NOMO-1 treated with DMSO at 0.1 percent for 48 hours (cell line): ENCODE measurements around the gene SPAG9.

Experiments
- DNase-seq: peaks from one replicate; lab custom pipeline; 2025; ENCODE audit not compliant: unreplicated experiment; lab: John Stamatoyannopoulos, UW

Gene SPAG9

DNA sequence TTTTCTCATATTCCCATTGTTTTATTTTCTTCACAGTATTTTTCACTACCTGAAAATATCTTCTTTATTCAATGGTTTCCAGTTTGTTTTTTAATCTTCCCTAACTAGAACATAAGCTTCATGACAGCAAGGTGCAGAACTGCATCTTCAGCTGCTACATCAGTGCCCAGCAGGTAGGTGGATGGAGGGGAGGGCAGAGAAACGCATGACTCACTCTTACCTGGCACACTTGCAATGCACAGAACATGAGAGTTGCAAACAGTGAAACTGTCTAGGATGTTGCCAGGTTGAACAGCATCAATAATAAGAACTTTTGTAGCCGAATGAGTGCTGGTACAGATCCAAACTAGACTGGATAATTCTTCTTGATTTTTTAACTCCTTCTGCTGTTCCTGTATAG, 127.1 kb downstream of the SPAG9 start:
- DNase-seq, result no peak

DNA sequence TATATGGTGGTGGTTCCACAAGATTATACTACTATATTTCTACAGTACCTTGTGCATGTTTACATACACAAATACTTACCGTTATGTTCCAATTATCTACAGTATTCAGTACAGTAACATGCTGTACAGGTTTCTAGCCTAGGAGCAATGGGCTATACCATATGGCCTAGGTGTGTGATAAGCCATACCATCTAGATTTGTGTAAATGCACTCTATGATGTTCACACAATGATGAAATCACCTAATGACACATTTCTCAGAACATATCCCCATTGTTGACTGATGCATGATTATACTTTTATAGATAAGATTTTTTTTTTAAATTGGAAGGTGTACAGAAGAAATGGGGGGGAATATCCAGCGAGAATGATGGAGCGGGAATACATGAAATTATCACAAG, 131.5 kb downstream of the SPAG9 start:
- DNase-seq, result no peak

GRCh38 chr17:50988427-50988826, 132.2 kb downstream of the SPAG9 start:
- no peak for DNase-seq

GRCh38 chr17:50986989-50987660, 133.5 kb downstream of the SPAG9 start:
- DNase-seq, result no peak

DNA sequence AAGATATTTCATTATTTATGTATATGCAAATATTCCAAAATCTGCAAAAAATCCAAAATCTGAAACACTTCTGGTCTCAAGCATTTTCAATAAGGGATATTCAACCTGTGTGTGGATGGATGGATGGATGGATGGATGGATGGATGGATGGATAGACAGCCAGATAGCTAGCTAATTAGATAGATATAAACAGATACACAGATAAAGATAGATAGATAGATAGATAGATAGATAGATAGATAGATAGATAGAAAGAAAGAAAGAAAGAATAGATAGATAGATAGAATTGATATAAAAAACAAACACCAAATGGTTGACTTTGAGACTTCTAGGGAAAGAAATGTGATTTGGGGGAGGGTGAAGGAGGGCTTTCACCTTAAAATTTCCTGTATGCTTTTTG, 139.4 kb downstream of the SPAG9 start:
- DNase-seq, result no peak

GRCh38 chr17:50979524-50979927, 141.1 kb downstream of the SPAG9 start:
- DNase-seq, result no peak

DNA sequence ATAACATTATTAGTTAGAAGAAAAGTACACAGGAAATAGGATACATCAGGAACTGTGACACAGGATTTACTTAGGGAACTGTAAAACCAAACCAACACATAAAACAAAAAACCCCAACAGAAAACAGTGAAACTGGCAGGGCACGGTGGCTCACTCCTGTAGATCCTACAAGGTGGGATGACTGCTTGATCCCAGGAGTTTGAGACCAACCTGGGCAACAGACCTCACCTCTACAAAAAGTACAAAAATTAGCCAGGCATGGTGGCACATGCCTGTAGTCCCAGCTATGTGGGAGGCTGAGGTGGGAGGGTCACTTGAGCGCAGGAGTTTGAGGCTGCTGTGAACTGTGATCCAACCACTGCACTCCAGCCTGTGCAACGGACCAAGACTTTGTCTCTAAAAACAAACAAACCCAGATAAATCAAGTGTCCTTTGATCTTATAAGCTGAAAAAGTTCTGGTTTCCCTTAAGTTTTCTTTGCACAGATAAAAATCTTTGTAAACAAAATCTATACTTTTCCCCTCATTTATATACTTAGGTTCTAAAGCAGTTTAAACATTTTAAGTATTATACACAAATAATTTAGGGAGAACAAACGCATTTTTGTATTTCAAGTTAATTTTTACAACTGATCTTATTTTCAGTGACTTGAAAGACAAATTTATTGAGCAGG, 143.0 kb downstream of the SPAG9 start:
- no peak for DNase-seq

DNA sequence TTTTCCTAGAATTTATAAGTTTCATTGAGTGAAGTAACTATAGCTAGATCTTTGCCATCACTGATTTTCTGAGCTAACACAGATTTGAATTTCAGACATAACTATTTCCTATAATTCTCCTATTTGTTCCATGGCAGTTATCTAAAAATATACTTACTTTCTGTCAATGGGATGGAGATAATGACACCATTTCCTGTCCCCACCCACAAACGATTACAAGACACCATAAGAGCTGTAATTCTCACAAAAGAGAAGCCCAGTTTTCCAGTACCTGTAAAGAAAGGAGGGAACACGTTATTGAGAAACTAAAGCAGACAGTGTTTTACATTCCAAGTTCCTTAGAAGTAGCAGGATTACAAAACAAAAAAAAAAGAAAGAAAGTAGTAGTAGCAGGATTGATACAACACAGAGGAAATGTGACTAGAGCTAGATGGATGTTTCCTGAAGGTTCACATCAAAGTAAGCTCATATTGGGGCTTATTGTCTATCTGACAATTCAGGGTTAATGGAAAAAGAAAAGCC, 143.7 kb downstream of the SPAG9 start:
- peak; percentile 36 for DNase-seq

- no peak for DNase-seq
These were observed 146.8 kb downstream of the SPAG9 start for GRCh38 chr17:50973557-50974494.

GRCh38 chr17:50972577-50972976, 148.1 kb downstream of the SPAG9 start:
- no peak for DNase-seq

- DNase-seq, result no peak
These were observed 152.9 kb downstream of the SPAG9 start for GRCh38 chr17:50967795-50968194.

- no peak for DNase-seq
These were observed 154.5 kb downstream of the SPAG9 start for GRCh38 chr17:50966163-50966666.

GRCh38 chr17:50963139-50963538, 157.5 kb downstream of the SPAG9 start:
- DNase-seq, result peak; percentile 37

- no peak for DNase-seq
These were observed 159.1 kb downstream of the SPAG9 start for GRCh38 chr17:50961282-50962220.

- DNase-seq, result no peak
These were observed 161.3 kb downstream of the SPAG9 start for GRCh38 chr17:50959341-50959740.

DNA sequence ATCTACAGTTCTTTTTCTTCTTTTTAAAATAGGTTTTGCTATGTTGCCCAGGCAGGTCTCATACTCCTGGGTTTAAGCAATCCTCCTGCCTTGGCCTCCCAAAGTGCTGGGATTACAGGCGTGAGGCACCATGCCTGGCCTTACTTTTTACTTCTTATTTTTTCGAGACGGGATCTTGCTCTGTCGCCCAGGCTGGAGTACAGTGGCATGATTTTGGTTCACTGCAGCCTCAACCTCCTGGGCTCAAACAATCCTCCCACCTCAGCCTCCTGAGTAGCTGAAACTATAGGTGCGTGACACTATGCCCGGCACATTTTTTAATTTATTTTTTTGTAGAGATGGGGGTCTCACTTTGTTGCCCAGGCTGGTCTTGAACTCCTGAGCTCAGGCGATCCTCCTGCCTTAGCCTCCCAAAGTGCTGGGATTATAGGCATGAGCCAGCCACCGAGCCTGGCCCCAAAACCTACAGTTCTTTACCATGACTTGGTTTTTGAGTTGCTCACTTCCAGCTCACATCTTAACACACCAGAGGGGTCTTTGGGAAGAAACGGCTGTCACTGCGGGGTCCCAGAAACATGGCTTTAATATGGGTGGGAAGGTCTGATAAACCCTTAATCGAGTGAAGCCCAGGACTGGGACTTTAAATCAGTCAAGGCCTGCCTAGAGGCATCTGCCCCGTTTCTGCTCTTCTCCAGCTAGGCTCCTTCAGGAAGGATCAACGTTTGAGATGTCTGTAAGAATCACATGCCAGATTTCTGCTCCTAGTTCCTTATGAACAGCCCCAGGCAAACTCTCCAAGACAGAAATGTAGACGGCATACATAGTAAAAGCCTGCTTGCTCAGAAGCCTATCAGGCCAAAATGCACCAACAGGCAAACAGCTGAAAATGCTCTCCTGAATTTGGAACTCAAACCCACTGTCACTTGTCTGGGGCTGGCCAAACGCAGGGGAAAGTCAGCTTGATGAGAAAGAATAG, 162.8 kb downstream of the SPAG9 start:
- DNase-seq, result no peak

GRCh38 chr17:50956750-50957523, 163.7 kb downstream of the SPAG9 start:
- DNase-seq, result peak; percentile 44

- DNase-seq, result no peak
These were observed 164.3 kb downstream of the SPAG9 start for GRCh38 chr17:50956409-50956749.
